ENCODE measurements around the gene OR7A5.
"Not testable (repeated sequence)": the region's sequence is repeated elsewhere in the genome, so short reads cannot be mapped to it uniquely, and the experiment has no call there.

OR7A5 gene

GRCh38 chr19:14835011-14835410 lies at the start of gene OR7A5, which contains the start of gene OR7C1:
TSS of gene OR7A5 (minus strand) at chr19:14835185. CDS start at chr19:14828241, 6,944 bp downstream.
TSS of gene OR7C1 (minus strand) at chr19:14835185. CDS start at chr19:14800136, 35,049 bp downstream.
- no peak for DNase-seq (ENCODE audit: low spot score)
- FAIRE-seq, result no peak

GRCh38 chr19:14871619-14872230 lies 36.7 kb upstream of the OR7A5 start:
- peak; percentile 5 for FAIRE-seq
- DNase-seq (ENCODE audit: low spot score), result peak; percentile 23

- no peak for DNase-seq (ENCODE audit: low spot score)
- no peak for FAIRE-seq
Measured at GRCh38 chr19:14868497-14868896, 33.5 kb upstream of the OR7A5 start.

- FAIRE-seq (no peak), DNase-seq (ENCODE audit: low spot score) (no peak)
Measured at GRCh38 chr19:14848822-14849221, 13.8 kb upstream of the OR7A5 start, which contains the start of gene OR7A10. TSS of gene OR7A10 (minus strand) at chr19:14848922. CDS start at chr19:14841877, 7,045 bp downstream.

- FAIRE-seq (no peak), DNase-seq (ENCODE audit: low spot score) (no peak)
Measured at GRCh38 chr19:14843578-14843977, 8.6 kb upstream of the OR7A5 start.

- DNase-seq (ENCODE audit: low spot score) (no peak), FAIRE-seq (no peak)
Measured at GRCh38 chr19:14843169-14843568, 8.2 kb upstream of the OR7A5 start.

GRCh38 chr19:14840206-14840605 lies 5.2 kb upstream of the OR7A5 start:
- DNase-seq (ENCODE audit: low spot score), result no peak
- FAIRE-seq, result no peak

- FAIRE-seq (no peak), DNase-seq (ENCODE audit: low spot score) (no peak)
Measured at GRCh38 chr19:14837391-14837790, 2.4 kb upstream of the OR7A5 start.

- peak; percentile 65 for FAIRE-seq
- peak; percentile 20 for DNase-seq (ENCODE audit: low spot score)
Measured at GRCh38 chr19:14830702-14831101, 4.3 kb downstream of the OR7A5 start.

GRCh38 chr19:14826006-14826405 lies 9.0 kb downstream of the OR7A5 start:
- DNase-seq (ENCODE audit: low spot score) (no peak), FAIRE-seq (no peak)

- FAIRE-seq, result no peak
- DNase-seq (ENCODE audit: low spot score), result no peak
Measured at GRCh38 chr19:14821937-14822336, 13.0 kb downstream of the OR7A5 start.

- DNase-seq (ENCODE audit: low spot score) (no peak), FAIRE-seq (no peak)
Measured at GRCh38 chr19:14818588-14818987, 16.4 kb downstream of the OR7A5 start.

GRCh38 chr19:14817052-14817451 lies 17.9 kb downstream of the OR7A5 start:
- DNase-seq (ENCODE audit: low spot score) (no peak), FAIRE-seq (no peak)

GRCh38 chr19:14814982-14815652 lies 19.9 kb downstream of the OR7A5 start:
- no peak for FAIRE-seq

GRCh38 chr19:14809272-14810057 lies 25.5 kb downstream of the OR7A5 start:
- FAIRE-seq (no peak), DNase-seq (ENCODE audit: low spot score) (no peak)

More at GRCh38 chr19:14814982-14815652, 19.9 kb downstream of the OR7A5 start:
- DNase-seq (ENCODE audit: low spot score), result no peak

- FAIRE-seq (no peak), DNase-seq (ENCODE audit: low spot score) (no peak)
Measured at GRCh38 chr19:14804765-14805164, 30.2 kb downstream of the OR7A5 start.

GRCh38 chr19:14798760-14799159 lies 36.2 kb downstream of the OR7A5 start:
- no peak for FAIRE-seq

GRCh38 chr19:14796021-14796420 lies 39.0 kb downstream of the OR7A5 start:
- FAIRE-seq (no peak), DNase-seq (ENCODE audit: low spot score) (no peak)

More at GRCh38 chr19:14798760-14799159, 36.2 kb downstream of the OR7A5 start:
- no peak for DNase-seq (ENCODE audit: low spot score)

- DNase-seq (ENCODE audit: low spot score) (no peak), FAIRE-seq (no peak)
Measured at GRCh38 chr19:14795078-14795721, 39.8 kb downstream of the OR7A5 start.

GRCh38 chr19:14792250-14792649 lies 42.7 kb downstream of the OR7A5 start:
- not testable (repeated sequence) for FAIRE-seq; DNase-seq (ENCODE audit: low spot score)

- DNase-seq (ENCODE audit: low spot score), result no peak
- FAIRE-seq, result no peak
Measured at GRCh38 chr19:14786421-14786851, 48.5 kb downstream of the OR7A5 start.
